Limb (tissue), 2 donors: ENCODE results near the gene EMC8.

Experiments
- DNase-seq, 2 donors: peaks; one replicate each; pipeline ENCODE4 v3.0.0-alpha.2; 2016; ENCODE audit errors: extremely low spot score in 2 of 2

Gene EMC8

DNA sequence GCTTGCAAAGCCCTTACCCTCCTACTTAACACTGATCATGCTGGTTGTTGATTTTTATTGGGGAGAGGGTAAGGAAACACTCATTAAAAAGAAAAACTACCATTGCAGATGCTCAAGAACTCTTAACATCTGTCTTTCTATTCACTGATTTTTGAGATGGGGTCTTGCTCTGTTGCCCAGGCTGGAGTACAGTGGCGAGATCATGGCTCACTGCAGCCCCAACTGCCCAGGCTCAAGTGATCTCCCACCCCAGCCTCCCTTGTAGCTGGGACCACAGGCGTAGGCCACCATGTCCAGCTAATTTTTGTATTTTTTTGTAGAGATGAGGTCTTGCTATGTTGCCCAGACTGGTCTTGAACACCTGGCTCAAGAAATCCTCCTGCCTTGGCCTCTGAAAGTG, 14.5 kb downstream of the EMC8 start:
- no peak for DNase-seq

DNA sequence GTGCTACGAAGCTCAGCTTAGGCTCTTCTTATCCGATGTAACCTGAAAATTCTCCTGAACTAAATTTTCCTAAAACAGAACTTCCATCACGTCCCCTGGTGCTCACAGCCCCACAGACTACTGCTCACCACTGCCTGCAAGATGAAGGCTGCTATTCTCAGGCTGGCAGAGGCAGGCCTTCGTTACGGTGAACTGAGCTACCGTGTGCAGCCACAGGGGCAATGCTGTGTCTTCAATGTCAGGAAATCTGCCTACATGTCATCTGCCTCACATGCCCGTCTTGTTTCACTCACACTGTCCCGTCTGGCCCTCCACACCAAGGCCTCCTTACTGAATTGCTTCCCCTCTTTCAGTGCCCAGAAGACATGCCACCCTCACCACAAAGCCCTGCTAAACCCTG, 15.9 kb downstream of the EMC8 start:
- no peak for DNase-seq

DNA sequence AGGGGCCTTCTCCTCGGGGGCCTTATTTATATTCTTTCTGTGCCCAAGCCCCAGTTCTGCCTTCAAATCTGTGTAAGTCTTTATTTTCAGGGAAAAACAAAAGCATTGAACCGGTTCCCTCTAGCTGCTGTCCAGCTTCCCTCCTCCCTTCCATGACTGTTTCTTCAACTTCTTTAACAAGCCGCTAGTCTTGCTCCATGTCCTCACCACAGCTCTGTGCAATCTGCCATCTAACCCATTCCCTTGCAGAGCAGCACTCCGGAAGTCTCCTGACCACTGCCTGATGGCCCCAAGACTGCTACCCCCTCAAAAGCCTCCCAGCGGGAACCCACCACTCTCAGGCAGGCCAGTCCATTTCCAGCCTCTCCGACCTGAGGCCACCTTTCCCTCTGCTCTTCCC, 16.9 kb downstream of the EMC8 start:
- no peak for DNase-seq

DNA sequence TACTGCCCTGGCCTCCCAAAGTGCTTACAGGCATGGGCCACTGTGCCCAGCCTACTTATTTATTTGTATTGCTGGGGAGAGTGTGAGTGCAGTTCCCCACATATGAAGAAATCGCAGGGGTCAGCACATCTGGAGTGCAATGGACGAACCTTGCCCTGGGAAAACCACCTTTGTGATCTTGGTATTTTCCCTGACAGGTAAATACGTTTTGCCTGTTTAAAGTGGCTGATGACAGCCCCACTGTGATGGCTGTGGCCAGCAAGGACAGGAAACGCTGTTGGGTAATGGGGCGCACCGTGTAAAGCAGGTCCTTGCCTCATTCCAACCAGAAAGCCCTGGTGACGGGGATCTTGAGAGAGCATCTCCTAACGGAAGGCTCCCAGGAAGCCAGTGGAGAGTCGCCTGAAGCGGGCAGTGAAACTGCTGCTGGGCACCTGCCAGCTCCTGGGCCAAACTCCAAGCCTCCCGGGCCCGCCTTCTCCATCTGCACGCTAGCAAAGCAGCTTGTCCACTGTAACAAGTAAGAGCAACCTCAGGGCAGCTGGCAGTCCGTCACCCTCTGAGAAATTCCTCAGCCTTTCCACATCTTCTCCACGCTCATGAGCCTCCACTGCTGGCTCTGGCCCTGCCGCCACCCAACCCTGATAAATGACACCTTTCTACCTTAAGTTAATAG, 17.5 kb downstream of the EMC8 start:
- peak in 1 of 2 donors; percentile 43 for DNase-seq

DNA sequence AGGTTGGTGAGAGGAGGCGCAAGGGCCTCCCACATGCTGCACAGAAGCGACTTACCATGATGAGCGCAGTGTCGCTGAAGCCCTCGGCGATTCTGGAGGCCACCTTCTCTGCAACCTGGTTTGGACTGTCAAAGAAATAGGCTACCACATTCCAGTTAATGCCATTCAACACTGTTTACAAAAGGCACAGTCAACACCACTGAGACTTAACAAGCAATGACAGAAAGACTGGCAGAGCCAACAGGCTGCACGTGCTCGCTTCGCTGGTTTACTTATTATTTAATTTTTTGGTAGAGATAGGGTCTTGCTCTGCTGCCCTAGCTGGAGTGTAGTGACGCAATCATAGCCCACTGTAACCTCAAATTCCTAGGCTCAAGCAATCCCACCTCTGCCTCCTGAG, 18.2 kb downstream of the EMC8 start:
- DNase-seq, result no peak

DNA sequence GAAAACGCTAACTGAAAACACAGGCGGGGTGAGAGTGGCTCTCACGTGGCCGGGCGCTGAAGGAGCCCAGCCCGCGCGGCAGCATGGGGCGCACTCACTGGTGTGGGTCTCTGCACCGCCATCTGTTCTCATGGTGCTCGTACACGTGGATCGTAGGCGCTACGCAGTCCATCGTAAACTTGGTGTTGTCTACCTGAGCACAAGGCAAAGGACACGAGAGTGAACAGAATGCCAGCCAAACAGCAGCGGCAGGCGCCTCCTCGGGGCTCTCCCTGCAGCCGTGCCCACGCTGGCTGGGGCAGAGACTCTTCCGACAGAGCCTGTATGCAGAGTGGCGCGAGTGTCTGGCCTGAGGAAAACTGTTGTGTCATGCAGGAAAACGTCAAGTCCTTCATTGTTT, 19.1 kb downstream of the EMC8 start:
- DNase-seq, result no peak

DNA sequence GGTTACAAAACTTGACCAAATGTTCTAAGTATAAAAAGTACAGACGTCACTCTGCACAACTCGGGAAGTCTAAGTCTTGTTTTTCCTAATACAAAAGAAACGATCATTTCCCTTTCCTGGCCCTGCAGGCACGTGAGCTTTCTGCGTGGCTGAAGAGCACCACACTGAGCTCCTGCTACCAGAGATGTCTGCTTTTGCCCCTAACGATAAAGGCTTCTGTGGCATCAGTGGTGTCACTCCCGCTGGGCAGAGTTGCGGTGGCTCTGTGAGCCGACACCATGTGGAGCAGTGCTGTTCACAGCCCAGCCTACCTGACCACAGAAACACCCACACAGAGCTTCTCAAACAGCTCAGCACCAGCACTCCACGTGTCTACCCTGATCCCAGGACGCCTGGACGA, 20.5 kb downstream of the EMC8 start:
- DNase-seq, result no peak

DNA sequence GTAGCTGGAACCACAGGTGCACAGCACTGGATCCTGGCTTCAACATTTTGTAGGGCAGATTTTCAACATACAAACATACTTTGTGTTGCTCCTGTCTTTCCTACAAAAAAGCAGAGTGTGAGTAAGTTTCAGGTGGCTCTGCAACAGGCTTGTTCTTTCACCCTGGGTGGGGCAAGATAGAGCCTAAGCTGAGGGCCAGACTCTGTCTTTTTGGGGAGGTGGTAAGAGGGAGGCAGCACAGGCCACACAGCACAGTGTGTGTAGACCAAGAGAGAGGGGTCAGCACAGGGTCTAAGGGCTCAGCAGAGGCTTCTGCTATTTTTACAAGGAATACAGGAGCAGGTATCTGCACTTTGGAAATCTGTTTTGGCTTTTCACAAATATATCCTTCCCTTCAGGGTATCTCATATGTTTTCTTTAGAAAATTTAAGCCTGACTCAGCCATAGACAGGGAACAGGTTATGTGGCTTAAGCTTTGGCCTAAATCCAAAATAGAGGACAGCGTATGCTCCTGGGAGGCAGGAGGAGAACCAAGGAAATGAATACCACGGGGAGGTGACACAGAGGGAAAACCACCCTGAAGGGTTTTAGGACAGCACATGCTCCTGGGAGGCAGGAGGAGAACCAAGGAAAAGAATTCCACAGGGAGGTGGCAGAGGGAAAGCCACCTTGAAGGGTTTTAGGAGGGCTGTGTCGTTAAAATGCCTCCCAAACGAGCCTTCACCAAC, 21.6 kb downstream of the EMC8 start:
- no peak for DNase-seq

DNA sequence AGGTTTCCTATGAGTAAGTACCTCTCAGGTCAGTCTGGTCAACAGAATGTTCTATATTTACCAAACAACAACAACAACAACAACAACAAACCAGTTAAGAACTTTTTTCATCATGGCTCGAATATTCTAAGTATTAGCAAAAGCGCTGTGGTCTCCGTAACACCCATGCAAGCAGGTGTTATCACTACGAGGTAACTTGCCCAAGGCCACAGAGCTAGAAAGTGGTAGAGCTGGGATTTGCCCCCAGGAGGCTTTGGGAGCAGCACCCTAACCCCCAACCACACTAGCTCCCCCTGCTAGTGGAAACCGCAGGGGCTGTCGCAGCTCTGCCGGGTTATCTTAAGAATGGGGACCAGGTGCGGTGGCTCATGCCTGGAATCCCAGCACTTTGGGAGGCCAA, 24.5 kb downstream of the EMC8 start:
- no peak for DNase-seq

DNA sequence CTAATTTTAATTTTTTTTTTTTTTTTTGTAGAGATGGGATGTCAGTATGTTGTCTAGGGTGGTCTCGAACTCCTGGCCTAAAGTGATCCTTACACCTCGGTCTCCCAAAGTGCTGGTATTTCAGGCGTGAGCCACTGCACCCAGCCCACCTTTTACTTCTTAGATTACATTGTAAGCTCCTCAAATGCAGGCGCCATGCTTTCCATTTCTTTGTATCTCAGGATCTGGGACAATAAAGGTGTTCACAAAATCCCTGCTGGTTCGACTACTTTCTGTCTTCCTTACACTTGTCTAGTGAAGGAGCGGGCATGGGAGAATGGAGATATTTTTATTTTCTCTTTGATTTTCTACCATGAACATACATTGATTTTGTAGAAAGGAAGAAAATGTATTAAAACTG, 25.2 kb downstream of the EMC8 start:
- DNase-seq, result no peak

DNA sequence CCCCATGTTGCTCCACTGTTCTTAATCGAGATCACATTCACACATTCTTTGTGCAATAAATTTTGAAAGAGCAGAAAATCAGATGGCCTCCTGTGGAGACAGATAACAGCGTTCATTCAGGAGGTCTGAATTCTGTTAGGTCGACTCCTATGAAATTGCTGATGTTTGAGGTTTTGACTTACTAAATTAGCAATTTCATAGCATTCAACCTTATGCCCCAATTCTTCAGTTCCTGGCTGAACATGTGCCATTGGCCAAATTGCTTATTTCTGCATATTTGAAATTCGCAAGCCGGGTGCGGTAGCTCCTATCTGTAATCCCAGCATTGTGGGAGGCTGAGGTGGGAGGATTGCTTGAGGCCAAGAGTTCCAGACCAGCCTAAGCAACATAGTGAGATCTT, 26.3 kb downstream of the EMC8 start:
- no peak for DNase-seq

DNA sequence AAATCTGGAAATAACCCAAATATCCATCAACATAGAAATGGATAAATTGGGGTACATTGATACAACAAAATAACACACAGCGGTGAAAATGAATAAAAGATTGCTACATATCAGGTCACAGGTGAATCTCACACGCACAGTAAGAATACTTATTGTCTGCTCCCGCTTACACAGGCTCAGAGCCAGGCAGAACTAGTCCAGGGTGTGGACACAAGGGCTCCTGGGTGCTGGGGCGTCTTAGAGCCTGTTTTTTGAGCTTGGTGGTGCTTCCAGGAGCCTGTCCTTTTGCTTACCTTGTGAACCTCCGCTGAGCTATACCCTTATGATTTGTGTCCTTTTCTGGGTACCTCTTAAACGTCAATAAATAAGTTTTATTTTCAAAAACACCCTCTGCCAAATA, 28.6 kb downstream of the EMC8 start:
- DNase-seq, result no peak

DNA sequence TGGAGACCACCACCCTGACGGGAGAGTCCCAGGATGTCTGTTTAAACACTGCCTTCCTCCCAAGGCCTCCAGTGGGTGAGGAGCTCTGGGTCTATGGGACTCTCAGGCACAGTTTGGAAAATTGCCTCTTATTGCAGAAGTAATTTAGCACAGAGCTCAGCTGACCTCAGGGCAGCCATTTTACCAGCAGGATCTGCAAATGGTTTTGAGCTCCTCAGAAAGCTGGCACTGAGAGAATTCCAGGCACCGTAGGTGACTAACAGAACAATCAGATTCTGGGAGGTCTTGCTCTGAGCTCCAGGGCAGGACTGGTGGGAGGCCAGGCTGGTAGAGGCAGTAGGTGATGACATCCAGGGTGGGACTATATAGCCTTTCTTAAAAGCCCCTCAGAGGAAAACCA, 31.1 kb downstream of the EMC8 start:
- no peak for DNase-seq

DNA sequence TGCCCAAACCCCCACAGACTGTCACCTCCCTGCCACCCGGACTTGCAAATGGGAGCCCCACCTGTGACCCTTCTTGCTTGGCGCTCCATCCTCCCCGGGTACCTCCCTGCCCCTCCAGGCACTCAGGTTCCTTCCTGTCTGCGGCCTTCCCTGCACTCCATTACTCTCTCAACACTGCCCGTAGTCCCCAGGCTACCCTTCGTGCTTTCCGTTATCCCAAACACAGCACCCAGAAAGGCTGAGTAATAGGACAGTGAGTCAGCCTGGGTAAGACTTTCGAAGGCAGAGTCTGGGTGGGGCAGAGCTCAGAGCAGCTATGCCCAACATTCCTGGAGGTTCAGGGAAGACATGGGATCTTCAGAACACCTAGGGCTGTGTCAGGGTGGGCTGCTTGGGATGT, 31.8 kb downstream of the EMC8 start:
- no peak for DNase-seq

DNA sequence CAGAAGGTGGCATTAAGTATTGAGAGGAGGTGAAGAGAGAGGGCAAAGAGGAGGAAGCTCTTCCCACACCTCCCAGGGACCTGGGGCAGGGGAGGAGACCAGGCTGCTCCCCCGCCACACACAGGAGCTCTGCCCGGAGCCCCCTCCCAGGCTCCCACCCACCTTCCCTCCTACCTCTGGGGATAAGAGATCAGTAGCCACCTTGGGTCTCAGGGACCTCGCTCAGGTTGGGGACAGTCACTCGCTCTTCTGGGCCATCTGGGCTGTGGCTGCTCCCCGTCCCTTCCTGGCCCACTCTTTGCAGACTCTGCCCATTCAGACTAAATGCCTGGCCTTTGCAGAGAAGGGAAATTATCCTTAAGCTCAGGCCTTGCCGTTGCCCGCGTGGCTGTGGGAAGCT, 33.6 kb downstream of the EMC8 start:
- no peak for DNase-seq

DNA sequence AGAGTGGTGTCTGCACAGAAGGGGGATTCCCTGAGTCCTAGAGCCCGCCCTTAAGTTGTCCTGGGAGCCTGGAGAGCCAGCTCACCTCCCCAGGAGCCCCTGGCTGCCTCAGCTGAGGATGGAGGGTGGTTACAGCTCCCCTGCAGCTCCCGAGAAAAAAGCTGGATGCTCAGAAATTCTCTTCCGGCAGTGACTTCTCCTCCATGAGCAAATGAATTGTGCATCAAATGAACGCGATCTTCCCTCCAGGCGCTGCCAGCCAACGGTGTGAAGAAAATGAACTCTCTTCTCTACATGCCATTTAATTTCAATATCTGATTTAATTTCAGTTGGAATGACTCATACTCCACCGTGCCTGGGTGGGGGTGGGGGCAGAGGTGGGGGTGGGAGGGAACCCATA, 34.1 kb downstream of the EMC8 start:
- no peak for DNase-seq

DNA sequence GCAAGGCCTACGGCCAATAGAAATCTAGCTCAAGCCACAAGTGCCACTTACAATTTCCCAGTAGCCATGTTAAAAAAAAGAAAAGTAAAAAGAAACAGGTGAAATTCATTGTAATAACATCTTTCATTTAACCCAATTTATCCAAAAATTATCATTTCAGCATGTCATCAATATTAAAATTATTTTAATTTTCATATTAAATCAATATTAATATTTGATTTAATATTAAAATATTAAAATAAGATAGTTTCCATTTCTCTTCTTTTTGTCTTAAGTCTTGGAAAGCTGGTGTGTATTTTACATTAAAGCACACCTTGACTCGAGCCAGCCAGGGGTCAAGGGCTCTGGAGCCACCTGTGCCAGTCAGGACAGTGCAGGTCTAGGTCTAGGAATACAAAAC, 35.7 kb downstream of the EMC8 start:
- DNase-seq, result no peak

DNA sequence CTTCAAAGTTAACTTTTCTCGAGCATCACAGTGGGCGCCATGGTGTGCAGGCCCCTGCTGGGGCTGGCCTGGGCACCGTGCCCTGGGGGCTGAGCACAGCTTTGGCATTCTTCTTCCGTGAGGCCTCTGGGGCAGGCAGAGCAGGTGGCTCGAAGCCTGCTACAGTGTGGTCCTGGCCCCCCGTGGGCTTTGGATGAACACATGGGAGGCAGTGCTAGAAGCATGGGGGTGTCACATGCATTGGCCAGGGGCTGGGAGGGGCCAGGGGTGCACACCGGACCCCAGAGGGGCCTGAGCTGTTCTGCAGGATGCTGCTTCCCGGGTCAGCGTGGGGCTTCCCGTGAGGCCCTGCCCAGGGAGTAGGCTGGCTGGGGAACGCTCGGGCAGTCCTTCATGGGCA, 36.4 kb downstream of the EMC8 start:
- no peak for DNase-seq

DNA sequence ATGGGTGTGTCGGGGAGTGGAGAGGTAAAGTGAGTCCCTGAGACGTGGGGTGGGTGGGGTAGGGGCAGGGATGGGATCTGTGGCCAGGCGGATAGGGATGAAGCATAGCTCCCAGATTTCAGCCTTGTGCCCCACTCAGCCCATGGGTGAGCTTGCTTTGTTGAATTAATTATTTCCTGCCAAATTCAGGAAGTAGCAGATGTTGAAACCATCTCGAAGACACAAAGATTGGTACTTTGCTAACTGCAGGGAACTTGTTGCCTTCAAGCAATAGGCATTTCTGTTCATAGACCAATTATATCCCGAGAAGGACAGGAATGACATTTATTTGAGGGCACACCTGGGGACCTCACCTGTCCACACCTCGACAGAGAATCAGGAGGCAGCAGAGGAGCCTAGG, 37.5 kb downstream of the EMC8 start:
- no peak for DNase-seq

DNA sequence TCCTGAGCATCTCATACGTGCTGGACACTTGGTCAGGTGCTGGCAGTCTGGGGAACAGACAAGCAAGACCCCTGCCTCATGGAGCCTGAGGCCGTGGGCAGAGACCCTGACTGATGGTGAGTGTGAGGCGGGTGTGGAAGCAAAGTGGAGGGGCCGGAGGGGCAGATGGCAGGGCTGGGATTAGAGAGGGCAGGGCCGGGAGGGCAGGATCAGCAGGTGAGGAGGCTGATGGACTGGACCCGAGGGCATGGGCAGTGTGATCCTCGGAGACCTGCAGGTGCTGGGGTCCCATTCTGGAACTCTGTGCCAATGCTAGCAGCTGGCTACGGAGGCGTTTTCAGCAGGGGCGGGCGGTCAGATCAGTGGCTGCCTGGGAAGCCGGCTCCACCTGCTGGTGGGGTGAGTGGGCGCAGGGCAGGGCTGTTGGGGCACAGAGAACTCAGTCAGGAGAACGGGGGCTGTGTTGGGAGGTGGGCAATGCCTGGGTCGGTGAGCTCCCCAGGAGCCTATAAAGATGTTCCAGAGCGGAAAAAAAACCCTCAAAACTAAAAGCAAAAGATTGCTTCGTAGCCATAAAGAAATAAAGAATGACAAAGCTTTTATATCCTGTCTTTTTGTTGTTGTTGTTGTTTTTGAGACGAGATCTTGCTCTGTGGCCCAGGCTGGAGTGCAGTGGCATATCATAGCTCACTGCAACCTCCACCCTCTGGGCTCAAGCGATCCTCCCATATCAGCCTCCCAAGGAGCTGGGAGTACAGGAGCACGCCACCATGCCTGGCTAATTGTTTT, 39.5 kb downstream of the EMC8 start:
- no peak for DNase-seq

DNA sequence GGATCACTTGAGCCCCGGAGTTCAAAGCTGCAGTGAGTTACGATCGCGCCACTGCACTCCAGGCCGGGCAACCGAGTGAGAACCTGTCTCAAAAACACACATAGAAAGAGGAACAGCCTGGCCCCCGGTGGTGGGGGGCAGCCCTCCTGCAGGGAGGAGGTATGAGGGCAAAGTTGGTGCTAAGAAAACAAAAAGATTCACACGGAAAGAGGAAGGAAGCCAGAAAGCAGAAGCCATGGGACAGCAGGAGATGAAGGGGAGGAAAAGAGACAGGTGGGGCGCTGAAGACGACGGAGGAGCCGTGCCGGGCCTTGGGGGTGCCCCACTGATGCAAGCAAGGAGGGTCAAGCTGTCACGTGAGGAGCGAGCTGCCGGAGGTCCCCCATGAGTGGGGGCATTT, 40.2 kb downstream of the EMC8 start:
- DNase-seq, result no peak

DNA sequence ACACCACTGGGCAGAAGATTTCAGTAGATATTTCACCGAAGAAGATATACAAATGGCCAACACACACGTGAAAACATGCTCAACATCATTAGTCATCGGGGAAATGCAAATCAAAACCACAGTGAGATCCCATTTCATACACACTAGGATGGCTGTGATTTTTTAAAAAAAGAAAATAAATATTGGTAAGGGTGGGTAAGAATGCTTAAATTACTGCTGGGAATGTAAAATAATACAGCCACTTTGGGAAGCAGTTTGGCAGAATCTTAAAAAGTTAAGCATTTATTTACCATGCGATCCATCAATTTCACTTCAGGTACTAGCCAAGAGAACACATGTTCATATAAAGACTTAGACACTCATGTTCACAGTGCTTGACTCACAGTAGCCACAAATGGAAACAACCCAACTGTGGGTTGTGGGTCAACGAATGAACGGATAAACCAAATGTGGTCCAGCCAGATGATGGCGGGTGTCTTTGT, 42.0 kb downstream of the EMC8 start:
- no peak for DNase-seq
